Measurements from ENCODE around the gene CFAP46.

Gene CFAP46

GRCh38 chr10:132814469-132814856 lies 127.9 kb downstream of the CFAP46 start:
- Histone ChIP-seq H3K27ac (ENCODE audit: low read depth, low read length) (no peak overlapping the region), H3K4me3 (ENCODE audit: low read length) (no peak overlapping the region), H3K9ac (ENCODE audit: low read length) (no peak overlapping the region), H3K36me3 (ENCODE audit: control insufficient read depth, insufficient read depth, low read length) (no peaks in the 10 kb centered on the region), H3K4me1 (ENCODE audit: control insufficient read depth, insufficient read depth, low read length) (no peaks in the 10 kb centered on the region), H3K27me3 (ENCODE audit: control insufficient read depth, insufficient read depth, low read length) (peaks cover 8% of the 10 kb centered on the region)

- Histone ChIP-seq H3K36me3 (ENCODE audit: control insufficient read depth, insufficient read depth, low read length) (no peaks in the 10 kb centered on the region), H3K27ac (ENCODE audit: low read depth, low read length) (no peak overlapping the region), H3K4me3 (ENCODE audit: low read length) (no peak overlapping the region), H3K27me3 (ENCODE audit: control insufficient read depth, insufficient read depth, low read length) (peaks cover 8% of the 10 kb centered on the region), H3K4me1 (ENCODE audit: control insufficient read depth, insufficient read depth, low read length) (no peaks in the 10 kb centered on the region), H3K9ac (ENCODE audit: low read length) (no peak overlapping the region)
These were observed 128.6 kb downstream of the CFAP46 start for GRCh38 chr10:132813560-132814468.

GRCh38 chr10:132813001-132813401 lies 129.4 kb downstream of the CFAP46 start:
- Histone ChIP-seq H3K4me1 (ENCODE audit: control insufficient read depth, insufficient read depth, low read length) (no peaks in the 10 kb centered on the region), H3K9ac (ENCODE audit: low read length) (no peak overlapping the region), H3K4me3 (ENCODE audit: low read length) (no peak overlapping the region), H3K36me3 (ENCODE audit: control insufficient read depth, insufficient read depth, low read length) (no peaks in the 10 kb centered on the region), H3K27ac (ENCODE audit: low read depth, low read length) (no peak overlapping the region), H3K27me3 (ENCODE audit: control insufficient read depth, insufficient read depth, low read length) (peaks cover 6% of the 10 kb centered on the region)

GRCh38 chr10:132812520-132812919 lies 129.8 kb downstream of the CFAP46 start:
- Histone ChIP-seq H3K27me3 (ENCODE audit: control insufficient read depth, insufficient read depth, low read length) (peaks cover 2% of the 10 kb centered on the region), H3K36me3 (ENCODE audit: control insufficient read depth, insufficient read depth, low read length) (no peaks in the 10 kb centered on the region), H3K4me1 (ENCODE audit: control insufficient read depth, insufficient read depth, low read length) (no peaks in the 10 kb centered on the region), H3K27ac (ENCODE audit: low read depth, low read length) (no peak overlapping the region), H3K4me3 (ENCODE audit: low read length) (no peak overlapping the region), H3K9ac (ENCODE audit: low read length) (no peak overlapping the region)

GRCh38 chr10:132811891-132812481 lies 130.4 kb downstream of the CFAP46 start:
- peaks cover 2% of the 10 kb centered on the region for H3K27me3 ChIP-seq (ENCODE audit: control insufficient read depth, insufficient read depth, low read length)
- H3K4me3 ChIP-seq (ENCODE audit: low read length) = no peak overlapping the region
- H3K27ac ChIP-seq (ENCODE audit: low read depth, low read length) = no peak overlapping the region

GRCh38 chr10:132810807-132811700 lies 131.3 kb downstream of the CFAP46 start:
- H3K36me3 ChIP-seq (ENCODE audit: control insufficient read depth, insufficient read depth, low read length) = no peaks in the 10 kb centered on the region

More at GRCh38 chr10:132811891-132812481, 130.4 kb downstream of the CFAP46 start:
- Histone ChIP-seq H3K4me1 (ENCODE audit: control insufficient read depth, insufficient read depth, low read length) (no peaks in the 10 kb centered on the region), H3K9ac (ENCODE audit: low read length) (no peak overlapping the region), H3K36me3 (ENCODE audit: control insufficient read depth, insufficient read depth, low read length) (no peaks in the 10 kb centered on the region)

GRCh38 chr10:132810141-132810806 lies 132.1 kb downstream of the CFAP46 start:
- H3K27me3 ChIP-seq (ENCODE audit: control insufficient read depth, insufficient read depth, low read length) = no peaks in the 10 kb centered on the region
- no peak overlapping the region for H3K4me3 ChIP-seq (ENCODE audit: low read length)
- H3K9ac ChIP-seq (ENCODE audit: low read length) = no peak overlapping the region

More at GRCh38 chr10:132810807-132811700, 131.3 kb downstream of the CFAP46 start:
- Histone ChIP-seq H3K27me3 (ENCODE audit: control insufficient read depth, insufficient read depth, low read length) (peaks cover 1% of the 10 kb centered on the region), H3K27ac (ENCODE audit: low read depth, low read length) (no peak overlapping the region), H3K4me1 (ENCODE audit: control insufficient read depth, insufficient read depth, low read length) (no peaks in the 10 kb centered on the region), H3K4me3 (ENCODE audit: low read length) (no peak overlapping the region), H3K9ac (ENCODE audit: low read length) (no peak overlapping the region)

GRCh38 chr10:132809232-132810140 lies 132.9 kb downstream of the CFAP46 start:
- Histone ChIP-seq H3K27ac (ENCODE audit: low read depth, low read length) (no peak overlapping the region), H3K9ac (ENCODE audit: low read length) (no peak overlapping the region), H3K36me3 (ENCODE audit: control insufficient read depth, insufficient read depth, low read length) (no peaks in the 10 kb centered on the region), H3K4me3 (ENCODE audit: low read length) (no peak overlapping the region), H3K4me1 (ENCODE audit: control insufficient read depth, insufficient read depth, low read length) (no peaks in the 10 kb centered on the region), H3K27me3 (ENCODE audit: control insufficient read depth, insufficient read depth, low read length) (no peaks in the 10 kb centered on the region)

More at GRCh38 chr10:132810141-132810806, 132.1 kb downstream of the CFAP46 start:
- H3K4me1 ChIP-seq (ENCODE audit: control insufficient read depth, insufficient read depth, low read length) = no peaks in the 10 kb centered on the region
- no peak overlapping the region for H3K27ac ChIP-seq (ENCODE audit: low read depth, low read length)
- no peaks in the 10 kb centered on the region for H3K36me3 ChIP-seq (ENCODE audit: control insufficient read depth, insufficient read depth, low read length)

GRCh38 chr10:132808383-132809231 lies 133.8 kb downstream of the CFAP46 start:
- H3K27me3 ChIP-seq (ENCODE audit: control insufficient read depth, insufficient read depth, low read length) = no peaks in the 10 kb centered on the region

GRCh38 chr10:132807621-132808049 lies 134.7 kb downstream of the CFAP46 start:
- Histone ChIP-seq H3K27me3 (ENCODE audit: control insufficient read depth, insufficient read depth, low read length) (no peaks in the 10 kb centered on the region), H3K4me1 (ENCODE audit: control insufficient read depth, insufficient read depth, low read length) (no peaks in the 10 kb centered on the region), H3K27ac (ENCODE audit: low read depth, low read length) (no peak overlapping the region), H3K4me3 (ENCODE audit: low read length) (no peak overlapping the region), H3K36me3 (ENCODE audit: control insufficient read depth, insufficient read depth, low read length) (no peaks in the 10 kb centered on the region), H3K9ac (ENCODE audit: low read length) (no peak overlapping the region)

More at GRCh38 chr10:132808383-132809231, 133.8 kb downstream of the CFAP46 start:
- Histone ChIP-seq H3K4me1 (ENCODE audit: control insufficient read depth, insufficient read depth, low read length) (no peaks in the 10 kb centered on the region), H3K9ac (ENCODE audit: low read length) (no peak overlapping the region), H3K36me3 (ENCODE audit: control insufficient read depth, insufficient read depth, low read length) (no peaks in the 10 kb centered on the region), H3K4me3 (ENCODE audit: low read length) (no peak overlapping the region), H3K27ac (ENCODE audit: low read depth, low read length) (no peak overlapping the region)
